Colonic mucosa (tissue), 4 donors: ENCODE data around the gene AURKAIP1. TPM values are rescaled to one million over a fixed set of nuclear protein-coding genes. Genes with fewer than 3 reads are reported as not detected.

Experiments used
- DNase-seq: peaks from one replicate; pipeline ENCODE4 v3.0.0-alpha.2; 2020
- H3K27ac ChIP-seq: fragments of 200-600 bp; one replicate; pipeline ENCODE4 v1.8.0; 2021
- H3K27me3 ChIP-seq: fragments of 200-600 bp; one replicate; pipeline ENCODE4 v1.8.0; 2021
- H3K36me3 ChIP-seq: fragments of 200-600 bp; one replicate; pipeline ENCODE4 v1.8.0; 2021
- H3K4me1 ChIP-seq: fragments of 200-600 bp; one replicate; pipeline ENCODE4 v1.8.0; 2021; ENCODE audit warnings: mild to moderate bottlenecking
- H3K4me3 ChIP-seq: fragments of 200-600 bp; one replicate; pipeline ENCODE4 v1.8.0; 2021
- H3K9ac ChIP-seq, 2 donors: one replicate each; pipeline ENCODE4 v1.7.0; 2013; ENCODE audit warnings: control low read depth in 2 of 2, low read depth in 2 of 2, low read length in 2 of 2
- H3K9me3 ChIP-seq: fragments of 200-600 bp; one replicate; pipeline ENCODE4 v1.8.0; 2021
- CTCF ChIP-seq: fragments of 200-600 bp; IDR thresholded peaks from one replicate; pipeline ENCODE4 v1.8.0; 2022; ENCODE audit warnings: antibody characterized with exemption, mild to moderate bottlenecking
- intact Hi-C: fragments of 100-400 bp; cut with DNase I; formaldehyde crosslinking; loops from one replicate; pipeline ENCODE4 v1.14.1; 2022
- total RNA-seq, 2 donors: library from RNA; stranded (reverse); fragmentation: NEBNext Ultra II Directional in 1 of 2; extraction: Animal tissue kit (Norgen Biotek cat#: 25700) in 1 of 2; gene quantifications; one replicate each; pipeline ENCODE4 v1.2.1, GENCODE V29; 2021
- donor health status: healthy.
- donor health status: DM: no; HTN: no; CAD: no.
- donor health status: DM: no; HTN: no; CAD: no.

The AURKAIP1 gene
- total RNA-seq, 2 donors from 2014 or later = 179 to 332 TPM

DNA sequence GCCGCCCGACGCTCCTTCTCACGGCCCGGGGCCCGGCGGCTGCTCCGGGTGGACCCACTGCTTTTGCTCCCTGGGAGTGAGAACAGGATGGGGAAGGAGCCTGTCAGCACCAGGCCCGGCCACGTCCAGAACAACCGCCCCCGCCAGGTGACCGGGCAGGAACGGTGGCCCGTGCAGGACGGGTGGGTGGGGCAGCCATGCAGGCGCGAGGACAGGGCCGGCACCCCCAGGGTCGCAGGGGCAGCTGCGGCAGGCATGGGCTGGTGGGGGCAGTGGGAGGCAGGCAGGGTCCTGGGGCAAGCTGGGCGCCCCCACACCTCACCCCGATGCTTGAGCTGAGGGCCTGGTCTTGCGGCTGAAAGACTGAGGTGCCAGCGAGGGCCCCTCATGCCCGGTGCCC is 38.6 kb downstream of the AURKAIP1 start:
- DNase-seq = no peak
- H3K4me3 ChIP-seq = no peak overlapping the region
- H3K27me3 ChIP-seq = no peaks in the 10 kb centered on the region
- no peak overlapping the region for H3K27ac ChIP-seq
- no peaks in the 10 kb centered on the region for H3K4me1 ChIP-seq
- intact Hi-C loops = no loop called here
- H3K36me3 ChIP-seq = no peaks in the 10 kb centered on the region
- no peak for TF ChIP-seq CTCF
- no peak overlapping the region for H3K9ac ChIP-seq
- H3K9me3 ChIP-seq = no peaks in the 10 kb centered on the region

DNA sequence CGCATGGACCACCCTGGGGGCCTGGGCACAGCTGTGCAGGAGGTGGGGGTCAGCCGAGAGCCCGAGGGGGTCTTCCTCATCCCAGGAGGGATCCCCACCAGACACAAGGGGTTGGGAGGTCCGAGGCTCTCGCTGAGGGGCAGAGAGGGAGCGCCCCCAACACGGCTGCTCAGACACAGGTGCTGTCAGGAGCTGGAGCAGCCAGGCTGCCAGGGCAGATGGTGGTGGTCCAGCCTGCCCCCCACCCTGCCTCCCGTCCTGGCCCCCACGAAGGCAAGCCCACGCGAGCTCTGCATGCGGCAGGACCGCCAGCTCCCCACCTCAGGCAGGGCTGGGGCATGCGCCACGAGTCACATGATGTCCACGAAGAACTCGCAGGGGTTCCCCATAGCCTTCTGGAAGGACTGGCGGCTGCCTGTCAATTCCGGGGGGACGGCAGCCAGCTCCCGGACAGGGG is 39.2 kb downstream of the AURKAIP1 start:
- intact Hi-C loops = no loop called here
- Histone ChIP-seq H3K27me3 (no peaks in the 10 kb centered on the region), H3K36me3 (no peaks in the 10 kb centered on the region), H3K4me1 (no peaks in the 10 kb centered on the region), H3K9ac (no peak overlapping the region), H3K4me3 (no peak overlapping the region), H3K27ac (no peak overlapping the region), H3K9me3 (no peaks in the 10 kb centered on the region)
- DNase-seq = no peak
- no peak for TF ChIP-seq CTCF

DNA sequence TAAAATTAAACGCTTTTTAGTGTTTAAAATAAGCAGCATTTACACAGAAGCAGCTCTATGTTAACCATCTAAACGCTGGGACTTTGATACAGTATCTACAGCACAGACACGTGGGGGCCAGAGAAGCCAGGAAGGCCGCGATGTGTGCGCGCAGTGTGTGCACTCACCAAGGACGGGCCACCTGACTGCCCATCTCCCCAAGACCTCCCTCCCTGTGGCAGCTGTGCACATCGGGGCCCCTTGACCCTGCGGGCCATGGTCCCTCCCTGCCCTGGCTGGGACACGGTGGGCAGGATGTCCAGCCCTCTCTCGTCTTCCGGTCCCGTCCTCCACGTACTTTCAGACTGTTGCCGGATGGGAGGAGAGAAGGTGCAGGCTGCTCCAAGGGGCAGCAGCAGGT is 39.7 kb downstream of the AURKAIP1 start:
- intact Hi-C loops = no loop called here
- no peaks in the 10 kb centered on the region for H3K4me1 ChIP-seq
- no peak overlapping the region for H3K4me3 ChIP-seq
- no peak overlapping the region for H3K9ac ChIP-seq
- H3K27me3 ChIP-seq = no peaks in the 10 kb centered on the region
- no peak for DNase-seq
- H3K36me3 ChIP-seq = no peaks in the 10 kb centered on the region
- no peak for TF ChIP-seq CTCF
- H3K9me3 ChIP-seq = no peaks in the 10 kb centered on the region
- H3K27ac ChIP-seq = no peak overlapping the region

DNA sequence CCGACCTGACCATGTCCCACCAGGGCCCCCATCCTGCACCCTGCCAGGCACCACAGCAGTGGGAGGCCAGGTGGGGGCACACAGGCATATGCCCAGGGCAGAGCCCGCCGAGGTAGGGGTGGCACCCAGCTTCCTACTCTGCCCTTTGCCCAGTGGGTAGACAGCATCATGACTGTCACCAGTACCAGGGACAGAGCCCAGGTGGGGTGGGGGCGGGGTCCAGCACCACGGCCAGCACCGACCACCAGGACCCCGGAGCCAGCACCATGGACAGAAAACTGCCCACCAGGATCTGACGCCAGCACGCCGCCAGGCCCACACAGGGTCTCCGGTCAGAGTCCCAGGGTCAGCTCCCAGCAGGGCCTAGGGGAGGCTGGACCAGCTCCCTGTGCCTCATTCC is 40.2 kb downstream of the AURKAIP1 start:
- Histone ChIP-seq H3K36me3 (no peaks in the 10 kb centered on the region), H3K27ac (no peak overlapping the region), H3K9me3 (no peaks in the 10 kb centered on the region), H3K4me1 (no peaks in the 10 kb centered on the region), H3K27me3 (no peaks in the 10 kb centered on the region), H3K4me3 (no peak overlapping the region), H3K9ac (no peak overlapping the region)
- no peak for DNase-seq
- TF ChIP-seq CTCF = no peak
- intact Hi-C loops = no loop called here

GRCh38 chr1:1333551-1334241 is 41.3 kb downstream of the AURKAIP1 start:
- no peak for DNase-seq
- H3K9me3 ChIP-seq = no peaks in the 10 kb centered on the region
- no peak for TF ChIP-seq CTCF
- H3K27me3 ChIP-seq = no peaks in the 10 kb centered on the region
- intact Hi-C loops = no loop called here
- H3K4me3 ChIP-seq = no peak overlapping the region
- H3K9ac ChIP-seq = no peak overlapping the region
- H3K27ac ChIP-seq = no peak overlapping the region
- H3K4me1 ChIP-seq = no peaks in the 10 kb centered on the region
- H3K36me3 ChIP-seq = no peaks in the 10 kb centered on the region
